CD14-positive monocyte (primary cell): ENCODE measurements around the gene C1RL. TPM values are rescaled to one million over a fixed set of nuclear protein-coding genes. Genes with fewer than 3 reads are reported as not detected.

Source experiments
- DNase-seq, 3 donors: peaks; one replicate each; pipeline ENCODE4 v3.0.0-alpha.2; 2011 to 2022
- H2AFZ ChIP-seq: 2 replicates; pipeline ENCODE4 v1.6.0; 2012; ENCODE audit warnings: mild to moderate bottlenecking, low read depth, low read length, inconsistent platforms; ENCODE audit not compliant: insufficient read depth, poor library complexity, severe bottlenecking
- H3K27ac ChIP-seq, 2 donors: 1 replicate in 1 of 2; 2 replicates in 1 of 2; pipeline ENCODE4 v1.5.1; 2012 to 2013; ENCODE audit warnings: low read length in 2 of 2, control low read depth in 1 of 2, inconsistent platforms in 1 of 2, low read depth in 1 of 2, mild to moderate bottlenecking in 1 of 2
- H3K27me3 ChIP-seq, 2 donors: one replicate each; pipeline versions ENCODE4 v1.6.0 to v1.6.1; 2011 to 2013; ENCODE audit warnings: low read length in 2 of 2; ENCODE audit not compliant: control insufficient read depth in 2 of 2, insufficient read depth in 2 of 2
- H3K36me3 ChIP-seq, 2 donors: replicated peaks in 1 of 2; 1 replicate in 1 of 2; 2 replicates in 1 of 2; pipeline versions ENCODE4 v1.5.1 to v1.6.1; 2012 to 2013; ENCODE audit warnings: low read length in 2 of 2, control low read depth in 1 of 2, inconsistent platforms in 1 of 2, mild to moderate bottlenecking in 1 of 2; ENCODE audit not compliant: insufficient read depth in 2 of 2, control insufficient read depth in 1 of 2
- H3K4me1 ChIP-seq, 2 donors: 1 replicate in 1 of 2; 2 replicates in 1 of 2; pipeline versions ENCODE4 v1.5.1 to v1.6.1; 2012 to 2013; ENCODE audit warnings: low read length in 2 of 2, control low read depth in 1 of 2, inconsistent platforms in 1 of 2, mild to moderate bottlenecking in 1 of 2, moderate library complexity in 1 of 2; ENCODE audit not compliant: insufficient read depth in 2 of 2, control insufficient read depth in 1 of 2
- H3K4me2 ChIP-seq: replicated peaks from 2 replicates; pipeline ENCODE3; 2012; ENCODE audit warnings: low read length, moderate library complexity, mild to moderate bottlenecking; ENCODE audit not compliant: poor library complexity, severe bottlenecking; ENCODE audit errors: extremely low read depth
- H3K4me3 ChIP-seq, 3 experiments: fragments of 200-600 bp in 1 of 3; sonication (generic) in 1 of 3; replicated peaks in 1 of 3; 1 replicate in 2 of 3; 2 replicates in 1 of 3; pipeline ENCODE4 v1.5.1; 2011 to 2013; ENCODE audit warnings: low read length in 3 of 3, mild to moderate bottlenecking in 3 of 3, control low read depth in 2 of 3, low read depth in 2 of 3, inconsistent platforms in 1 of 3, moderate library complexity in 1 of 3
- H3K79me2 ChIP-seq: 2 replicates; pipeline ENCODE4 v1.6.0; 2012; ENCODE audit warnings: mild to moderate bottlenecking, control low read depth, inconsistent platforms, low read length, moderate library complexity; ENCODE audit not compliant: insufficient read depth
- H3K9ac ChIP-seq: 2 replicates; pipeline ENCODE4 v1.6.0; 2017; ENCODE audit warnings: low read length, mild to moderate bottlenecking; ENCODE audit not compliant: insufficient read depth, poor library complexity, severe bottlenecking
- H3K9me3 ChIP-seq, 2 donors: replicated peaks in 1 of 2; 1 replicate in 1 of 2; 2 replicates in 1 of 2; pipeline versions ENCODE4 v1.5.1 to v1.6.1; 2012 to 2013; ENCODE audit warnings: low read length in 2 of 2, control low read depth in 1 of 2; ENCODE audit not compliant: control insufficient read depth in 1 of 2, insufficient read depth in 1 of 2
- H4K20me1 ChIP-seq: 2 replicates; pipeline ENCODE4 v1.6.0; 2012; ENCODE audit warnings: mild to moderate bottlenecking, low read length, control low read depth, moderate library complexity; ENCODE audit not compliant: insufficient read depth
- H3K27ac Mint-ChIP-seq, 7 donors: one replicate each; pipeline ENCODE4 v1.8.0; 2020; ENCODE audit warnings: mild to moderate bottlenecking in 7 of 7, mixed read lengths in 7 of 7, moderate library complexity in 6 of 7, inconsistent platforms in 2 of 7
- H3K27me3 Mint-ChIP-seq, 3 donors: one replicate each; pipeline ENCODE4 v1.8.0; 2021 to 2022; ENCODE audit warnings: low read depth in 3 of 3, mild to moderate bottlenecking in 3 of 3, mixed read lengths in 3 of 3, moderate library complexity in 3 of 3, inconsistent platforms in 1 of 3
- H3K36me3 Mint-ChIP-seq, 2 donors: one replicate each; pipeline ENCODE4 v1.8.0; 2020; ENCODE audit warnings: mixed read lengths in 2 of 2, inconsistent platforms in 1 of 2, mild to moderate bottlenecking in 1 of 2
- H3K4me1 Mint-ChIP-seq: one replicate; pipeline ENCODE4 v1.8.0; 2020; ENCODE audit warnings: mild to moderate bottlenecking, mixed read lengths
- H3K4me3 Mint-ChIP-seq, 2 donors: one replicate each; pipeline ENCODE4 v1.8.0; 2020; ENCODE audit warnings: mild to moderate bottlenecking in 2 of 2, mixed read lengths in 2 of 2, moderate library complexity in 1 of 2
- H3K9me3 Mint-ChIP-seq, 7 donors: one replicate each; pipeline ENCODE4 v1.8.0; 2020 to 2022; ENCODE audit warnings: mixed read lengths in 7 of 7, mild to moderate bottlenecking in 6 of 7, moderate library complexity in 6 of 7, inconsistent platforms in 2 of 7
- WGBS: methylation state at CpG from one replicate; pipeline ENCODE4 v1.1.5; 2013; ENCODE audit warnings: missing lambda C conversion rate; ENCODE audit not compliant: insufficient coverage; 5-methylcytosine and 5-hydroxymethylcytosine counted together
- intact Hi-C, 2 donors: fragments of 100-400 bp; cut with micrococcal nuclease; formaldehyde crosslinking; loops; one replicate each; pipeline versions ENCODE4 v1.15.0 to v1.15.1; 2023
- polyA plus RNA-seq, 3 donors: library from polyadenylated mRNA; depleted of rRNA in 1 of 3; unstranded in 2 of 3; stranded (reverse) in 1 of 3; fragments of 300-500 nt in 2 of 3; fragments of >200 nt in 1 of 3; fragmentation: Illumina TruSeq in 2 of 3; gene quantifications; 1 replicate in 2 of 3; 2 replicates in 1 of 3; pipeline ENCODE4 v1.2.3, GENCODE V29; 2012 to 2021
- TF ChIP-seq, protein P1 (sequence below): fragments of 200-600 bp; IDR thresholded peaks from one replicate; pipeline ENCODE4 v1.8.0; 2022; ENCODE audit warnings: antibody characterized with exemption, mild to moderate bottlenecking

The C1RL gene
- polyA plus RNA-seq, 3 donors: 4.8 to 27.9 (median 5.6) TPM

DNA sequence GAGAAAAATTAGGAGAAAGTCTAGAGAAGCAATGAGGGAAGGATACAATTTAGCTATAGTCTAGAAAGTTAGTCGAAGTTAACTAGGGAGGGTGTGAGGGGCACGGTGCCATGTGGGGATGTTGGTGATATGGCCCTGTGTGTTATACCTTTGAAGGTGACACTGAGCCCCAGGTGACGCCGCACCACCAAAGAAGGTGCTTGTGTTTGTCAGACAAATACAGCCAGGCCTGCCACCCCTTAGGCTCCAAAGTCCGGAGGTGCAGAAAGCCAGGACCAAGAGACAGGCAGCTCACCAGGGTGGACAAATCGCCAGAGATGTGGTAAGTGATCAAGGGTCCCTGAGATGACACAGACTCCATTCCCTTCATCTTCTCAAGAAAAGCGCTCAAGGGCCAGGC lies 47.4 kb downstream of the C1RL start:
- Histone ChIP-seq H4K20me1 (no peaks in the 10 kb centered on the region), H3K9me3 (no peaks in the 10 kb centered on the region), H3K79me2 (no peaks in the 10 kb centered on the region), H3K4me1 (peaks cover 0 to 9% of the 10 kb centered on the region in 2 donors), H3K4me2 (no peak overlapping the region), H2AFZ (no peak overlapping the region), H3K9ac (no peak overlapping the region), H3K27ac (no peak overlapping the region), H3K36me3 (no peaks in the 10 kb centered on the region), H3K27me3 (no peaks in the 10 kb centered on the region), H3K4me3 (no peak overlapping the region)
- Mint-ChIP-seq H3K36me3 (no peaks in the 10 kb centered on the region), H3K9me3 (peaks cover 0 to 2% (median 0%) of the 10 kb centered on the region in 7 donors), H3K27me3 (peaks cover 0 to 9% (median 4%) of the 10 kb centered on the region in 3 donors), H3K27ac (no peak overlapping the region), H3K4me3 (no peak overlapping the region), H3K4me1 (peaks cover 13% of the 10 kb centered on the region)
- no peak for DNase-seq
- TF ChIP-seq, protein P1, sequence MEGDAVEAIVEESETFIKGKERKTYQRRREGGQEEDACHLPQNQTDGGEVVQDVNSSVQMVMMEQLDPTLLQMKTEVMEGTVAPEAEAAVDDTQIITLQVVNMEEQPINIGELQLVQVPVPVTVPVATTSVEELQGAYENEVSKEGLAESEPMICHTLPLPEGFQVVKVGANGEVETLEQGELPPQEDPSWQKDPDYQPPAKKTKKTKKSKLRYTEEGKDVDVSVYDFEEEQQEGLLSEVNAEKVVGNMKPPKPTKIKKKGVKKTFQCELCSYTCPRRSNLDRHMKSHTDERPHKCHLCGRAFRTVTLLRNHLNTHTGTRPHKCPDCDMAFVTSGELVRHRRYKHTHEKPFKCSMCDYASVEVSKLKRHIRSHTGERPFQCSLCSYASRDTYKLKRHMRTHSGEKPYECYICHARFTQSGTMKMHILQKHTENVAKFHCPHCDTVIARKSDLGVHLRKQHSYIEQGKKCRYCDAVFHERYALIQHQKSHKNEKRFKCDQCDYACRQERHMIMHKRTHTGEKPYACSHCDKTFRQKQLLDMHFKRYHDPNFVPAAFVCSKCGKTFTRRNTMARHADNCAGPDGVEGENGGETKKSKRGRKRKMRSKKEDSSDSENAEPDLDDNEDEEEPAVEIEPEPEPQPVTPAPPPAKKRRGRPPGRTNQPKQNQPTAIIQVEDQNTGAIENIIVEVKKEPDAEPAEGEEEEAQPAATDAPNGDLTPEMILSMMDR: no peak
- WGBS: 94% methylated on average over 5 of the region's 7 CpGs
- intact Hi-C loops: no loop called here

DNA sequence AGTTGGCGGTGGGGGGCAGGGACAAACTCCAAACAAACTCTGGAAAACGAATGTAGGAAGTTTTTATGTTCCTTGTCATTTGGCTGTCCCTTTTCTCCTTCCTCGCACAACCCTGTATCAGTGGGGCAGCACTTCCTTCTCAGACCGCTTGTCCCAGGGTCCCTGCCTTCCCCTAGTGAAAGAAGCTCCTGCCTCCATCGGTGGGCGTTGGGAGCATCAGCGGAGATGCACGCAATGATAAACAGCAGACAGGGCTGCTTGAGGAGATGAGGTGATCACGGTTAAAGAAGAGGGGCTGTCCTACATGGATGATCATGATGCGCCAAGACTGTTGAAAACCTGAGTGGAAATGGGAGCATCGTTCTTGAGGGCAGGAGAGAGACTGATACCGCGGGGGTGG lies 47.9 kb downstream of the C1RL start:
- H3K4me1 Mint-ChIP-seq: peaks cover 13% of the 10 kb centered on the region
- Histone ChIP-seq H3K9ac (no peak overlapping the region), H3K4me3 (no peak overlapping the region), H2AFZ (no peak overlapping the region), H3K27ac (no peak overlapping the region), H3K4me2 (no peak overlapping the region), H3K9me3 (no peaks in the 10 kb centered on the region), H3K27me3 (no peaks in the 10 kb centered on the region), H3K4me1 (peaks cover 0 to 9% of the 10 kb centered on the region in 2 donors), H3K36me3 (no peaks in the 10 kb centered on the region), H4K20me1 (no peaks in the 10 kb centered on the region), H3K79me2 (no peaks in the 10 kb centered on the region)
- DNase-seq: no peak
- peaks cover 0 to 8% (median 4%) of the 10 kb centered on the region in 3 donors for H3K27me3 Mint-ChIP-seq
- intact Hi-C loops: no loop called here
- peaks cover 0 to 2% (median 0%) of the 10 kb centered on the region in 7 donors for H3K9me3 Mint-ChIP-seq
- WGBS: 92% methylated on average over 9 of the region's 13 CpGs
- no peaks in the 10 kb centered on the region for H3K36me3 Mint-ChIP-seq
- H3K27ac Mint-ChIP-seq: peak overlapping the region in 1 of 7 donors; percentile 24
- TF ChIP-seq, protein P1: no peak
- no peak overlapping the region for H3K4me3 Mint-ChIP-seq
